ENCODE data around the gene COBL.

Gene COBL

GRCh38 chr7:51269911-51270310 is 46.7 kb downstream of the COBL start:
- no peak for DNase-seq

DNA sequence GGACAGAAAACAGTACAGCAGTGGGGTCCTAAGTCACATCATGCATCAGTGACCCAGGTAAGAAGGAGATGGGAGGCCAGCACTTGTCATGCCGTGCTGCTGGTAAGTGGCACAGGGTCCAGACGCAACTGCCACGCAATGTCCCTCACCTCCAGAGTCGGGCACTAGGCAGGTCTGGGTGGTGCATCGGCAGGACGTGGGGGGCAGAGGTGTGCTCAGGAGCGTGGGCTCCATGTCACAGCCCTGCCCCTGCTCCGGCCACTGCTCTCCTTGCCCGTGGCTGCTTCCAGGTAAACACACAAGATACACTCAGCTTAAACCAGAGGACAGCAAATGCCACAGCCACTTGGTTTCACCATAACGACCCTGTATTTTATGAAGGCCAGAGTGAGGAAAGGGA is 47.3 kb downstream of the COBL start:
- DNase-seq, result no peak

DNA sequence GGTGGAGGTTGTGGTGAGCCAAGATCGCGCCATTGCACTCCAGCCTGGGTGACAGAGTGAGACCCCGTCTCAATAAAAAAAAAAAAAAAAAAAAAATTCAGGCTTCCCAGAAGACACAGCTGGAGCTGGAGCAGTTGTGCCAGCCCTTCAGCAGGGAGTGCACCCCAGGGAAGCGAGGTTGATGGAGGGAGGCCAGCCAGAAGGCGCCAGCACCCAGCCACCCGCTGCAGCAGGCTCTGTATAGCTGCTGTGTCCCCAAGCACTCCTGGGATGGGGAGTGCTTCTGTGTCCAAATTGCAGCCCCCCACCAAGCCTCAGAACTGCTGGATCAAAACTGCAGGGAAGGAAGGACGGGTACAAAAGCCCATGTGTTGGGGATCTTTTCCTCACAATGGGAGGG is 47.8 kb downstream of the COBL start:
- DNase-seq, result no peak

GRCh38 chr7:51267169-51267568 is 49.4 kb downstream of the COBL start:
- no peak for DNase-seq

GRCh38 chr7:51265066-51265907 is 51.3 kb downstream of the COBL start:
- no peak for DNase-seq

DNA sequence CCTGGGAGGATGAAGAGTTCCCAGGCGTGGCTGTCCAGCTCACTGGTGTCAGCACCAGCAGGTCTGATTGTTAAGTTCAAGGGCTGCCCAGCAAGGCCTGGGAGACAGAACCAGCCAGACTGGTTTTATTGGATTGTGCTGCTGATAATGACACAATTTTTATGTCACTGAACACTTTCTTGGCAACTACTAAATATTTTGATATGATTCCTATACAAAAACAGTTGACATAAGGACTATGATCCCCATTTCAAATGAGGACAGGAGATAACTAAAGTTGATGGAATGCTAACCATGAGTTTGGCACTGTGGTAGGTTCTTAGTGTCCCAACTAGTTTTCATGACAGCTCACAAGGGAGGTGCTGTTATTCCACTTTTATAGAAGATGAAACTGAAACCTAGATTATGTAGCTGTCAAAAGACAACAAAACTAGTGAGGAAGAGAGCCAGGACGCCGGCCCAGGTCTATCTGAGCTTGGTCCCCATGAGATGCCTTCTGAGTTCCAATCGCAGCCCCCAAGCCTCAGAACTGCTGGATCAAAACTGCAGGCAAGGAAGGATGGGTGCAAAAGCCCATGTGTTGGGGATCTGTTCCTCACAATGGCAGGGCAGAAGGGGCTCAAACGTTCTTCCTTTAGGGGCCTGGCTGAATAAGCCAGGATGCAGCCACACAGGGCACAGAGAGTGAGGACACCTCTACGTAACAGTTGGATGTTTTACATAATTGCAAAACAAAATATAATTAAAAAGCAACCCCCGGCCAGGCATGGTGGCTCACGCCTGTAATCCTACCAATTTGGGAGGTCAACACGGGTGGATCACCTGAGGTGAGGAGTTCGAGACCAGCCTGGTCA is 52.8 kb downstream of the COBL start:
- peak; percentile 79 for DNase-seq

DNA sequence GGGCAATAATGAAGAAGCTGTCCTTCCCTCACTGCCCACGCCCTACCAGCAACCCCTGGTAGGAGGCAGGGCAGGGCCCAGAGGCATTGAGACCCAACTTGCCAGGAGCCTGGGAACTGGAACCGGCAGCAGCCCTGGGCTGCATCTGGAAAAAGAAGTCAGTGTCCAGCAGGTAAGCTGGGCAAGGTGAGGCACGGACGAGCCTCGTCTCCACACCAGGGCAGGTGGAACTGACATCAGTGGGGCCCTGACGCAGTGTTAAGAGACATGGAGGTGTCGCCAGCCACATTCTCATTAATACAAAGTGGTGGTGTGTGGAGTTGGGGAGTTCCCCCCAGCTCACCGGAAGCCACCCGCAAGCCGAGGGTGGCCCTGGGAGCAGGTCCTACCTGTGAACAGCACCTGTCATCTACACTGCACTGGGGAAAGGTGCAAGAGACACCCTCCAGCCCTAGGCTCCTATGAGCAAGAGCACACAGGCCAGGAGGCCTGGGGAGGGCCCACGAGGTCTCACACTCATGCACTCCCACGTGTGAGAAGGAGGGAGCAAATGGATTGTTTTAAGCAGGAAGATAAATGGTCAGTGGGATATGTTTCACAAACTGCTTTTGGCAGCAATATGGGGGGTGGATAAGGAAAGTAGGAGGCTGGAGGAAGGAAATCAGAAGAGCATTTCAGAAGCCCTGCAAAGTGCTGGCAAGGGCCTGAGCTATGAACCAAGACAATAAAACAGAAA is 53.6 kb downstream of the COBL start:
- DNase-seq, result no peak

- DNase-seq, result peak; percentile 53
Observed at GRCh38 chr7:51261950-51262795, 54.4 kb downstream of the COBL start.

DNA sequence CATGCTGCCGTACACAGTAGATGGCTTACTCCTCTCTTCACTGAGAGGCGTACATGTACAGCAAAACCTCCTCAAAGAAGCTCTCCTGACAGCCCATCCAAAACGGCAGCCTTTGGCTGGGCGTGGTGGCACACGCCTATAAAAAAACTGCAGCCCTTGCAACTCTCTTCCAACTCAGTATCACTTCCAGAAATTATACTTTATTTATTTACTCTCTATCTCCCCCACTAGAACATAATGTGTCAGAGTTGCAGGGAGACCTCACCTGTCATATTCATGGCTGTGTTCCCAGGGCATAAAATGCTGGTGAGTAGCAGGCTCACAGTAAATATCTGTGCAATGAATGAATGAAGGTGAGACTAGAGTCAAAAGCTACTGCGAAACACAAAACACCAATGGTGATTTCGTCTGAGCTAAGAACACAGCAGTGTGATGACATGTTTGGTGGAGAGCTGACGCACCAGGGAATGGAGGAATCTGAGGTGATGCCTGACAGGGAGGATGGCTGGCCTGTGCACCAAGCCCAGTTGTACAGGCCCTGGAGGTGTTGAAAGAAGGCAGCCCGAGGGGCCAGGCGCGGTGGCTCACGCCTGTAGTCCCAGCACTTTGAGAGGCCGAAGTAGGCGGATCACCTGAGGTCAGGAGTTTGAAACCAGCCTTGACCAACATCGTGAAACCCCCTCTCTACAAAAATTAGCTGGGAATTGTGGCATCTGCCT is 55.3 kb downstream of the COBL start:
- DNase-seq, result no peak

DNA sequence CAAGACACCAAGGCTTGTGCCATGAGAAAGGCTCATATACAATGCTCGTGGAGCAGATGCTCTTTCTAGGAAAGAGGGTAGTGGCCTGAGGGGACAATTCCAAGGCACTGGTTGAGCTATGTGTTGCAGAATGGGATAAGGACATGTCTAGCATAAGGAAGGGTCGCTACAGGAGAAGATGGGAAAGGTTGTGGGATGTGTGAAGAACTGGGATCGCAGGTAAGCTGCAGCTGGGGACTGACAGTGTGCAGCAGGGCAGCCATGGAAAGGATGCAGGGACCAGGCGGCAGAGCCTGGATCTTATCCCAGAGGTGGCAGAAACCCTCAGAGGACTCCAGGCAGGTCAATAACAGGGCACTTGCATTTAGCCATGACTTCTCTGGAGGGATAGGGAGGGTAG is 56.1 kb downstream of the COBL start:
- DNase-seq, result no peak

DNA sequence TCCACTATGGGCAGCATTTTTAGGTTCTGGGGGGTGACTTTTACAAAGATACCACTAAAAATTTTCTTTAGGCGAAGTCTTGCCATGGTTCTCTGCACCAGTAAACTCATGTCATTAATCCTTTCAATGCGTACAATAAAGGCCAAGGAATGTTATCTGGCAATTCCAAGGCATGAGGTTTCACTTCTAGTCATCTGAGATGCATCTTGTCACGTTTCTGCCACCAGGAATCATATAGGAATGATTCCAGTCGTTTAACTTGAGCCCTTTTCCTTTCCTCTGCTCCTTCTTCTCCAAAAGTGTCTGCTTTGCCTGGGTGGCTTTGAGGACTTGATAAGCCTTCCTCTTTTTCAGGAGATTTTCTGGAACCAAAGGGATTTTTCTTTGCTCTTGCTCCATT is 56.8 kb downstream of the COBL start:
- no peak for DNase-seq

GRCh38 chr7:51256916-51257315 is 59.7 kb downstream of the COBL start:
- DNase-seq, result no peak

GRCh38 chr7:51256209-51256781 is 60.3 kb downstream of the COBL start:
- no peak for DNase-seq

DNA sequence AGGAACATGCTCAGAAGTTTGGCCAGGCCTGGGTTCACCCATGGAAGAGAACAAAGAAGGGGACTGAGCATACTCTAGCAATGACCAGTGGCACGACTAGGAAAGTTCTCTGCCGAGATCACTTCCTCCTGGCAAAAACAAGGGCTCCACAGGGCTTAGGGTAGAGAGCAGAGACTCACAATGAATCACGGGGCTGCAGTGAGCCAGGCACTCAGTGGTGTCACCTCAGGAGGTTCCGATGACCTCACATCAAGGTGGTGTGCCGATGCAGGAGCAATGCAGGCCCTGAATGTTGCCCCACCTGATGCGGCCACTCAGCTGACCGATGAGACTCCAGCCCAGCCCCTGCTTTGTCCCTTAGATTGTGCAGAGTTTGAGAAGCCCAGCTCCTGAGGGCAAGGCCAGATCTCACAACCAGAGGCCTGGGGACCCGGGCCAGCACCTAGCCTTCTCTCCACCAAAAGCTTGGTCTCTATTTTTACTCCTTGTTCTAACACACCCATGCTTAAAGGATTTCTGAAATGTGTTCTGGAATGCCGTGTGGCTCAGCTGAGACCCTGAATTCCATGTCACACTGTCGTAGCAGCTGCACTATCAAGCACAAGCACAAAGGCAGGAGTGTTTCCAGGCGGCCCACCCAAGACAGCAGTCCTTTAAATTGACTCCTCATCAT is 60.9 kb downstream of the COBL start:
- no peak for DNase-seq

DNA sequence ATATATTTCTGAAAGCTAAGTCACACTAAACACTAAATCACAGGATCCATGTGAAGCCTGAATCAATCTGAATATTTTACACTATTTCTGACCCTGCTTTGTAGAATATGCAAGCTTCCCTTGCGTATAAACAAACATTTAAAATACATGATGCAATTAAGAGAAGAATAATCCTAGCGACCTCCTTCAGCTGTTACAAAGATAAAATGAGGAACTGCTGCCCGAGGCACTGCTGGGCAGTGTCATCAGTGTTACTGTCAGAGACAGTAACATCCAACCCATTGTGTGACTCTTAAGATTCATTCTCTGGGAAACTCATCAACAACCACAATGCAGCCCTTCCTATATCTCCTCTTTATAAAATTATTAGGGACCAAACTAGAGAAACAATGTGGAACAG is 61.6 kb downstream of the COBL start:
- DNase-seq, result no peak

DNA sequence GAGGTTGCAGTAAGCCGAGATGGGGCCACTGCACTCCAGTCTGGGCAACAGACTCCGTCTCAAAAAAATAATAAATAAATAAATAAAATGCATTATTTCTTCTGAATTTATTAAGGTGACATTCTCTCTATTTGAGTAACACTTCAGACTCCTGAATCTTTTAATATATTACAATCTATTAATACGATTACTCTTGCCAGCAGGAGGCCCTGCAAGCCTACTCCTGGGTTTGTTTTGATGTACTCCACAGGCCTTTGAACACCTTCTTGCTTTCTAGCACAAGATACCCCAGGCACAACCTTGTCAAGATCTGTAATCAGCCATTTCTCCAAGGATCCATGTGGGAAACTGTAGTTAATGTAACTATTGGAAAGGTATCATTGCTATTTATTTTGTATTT is 63.5 kb downstream of the COBL start:
- DNase-seq, result no peak

DNA sequence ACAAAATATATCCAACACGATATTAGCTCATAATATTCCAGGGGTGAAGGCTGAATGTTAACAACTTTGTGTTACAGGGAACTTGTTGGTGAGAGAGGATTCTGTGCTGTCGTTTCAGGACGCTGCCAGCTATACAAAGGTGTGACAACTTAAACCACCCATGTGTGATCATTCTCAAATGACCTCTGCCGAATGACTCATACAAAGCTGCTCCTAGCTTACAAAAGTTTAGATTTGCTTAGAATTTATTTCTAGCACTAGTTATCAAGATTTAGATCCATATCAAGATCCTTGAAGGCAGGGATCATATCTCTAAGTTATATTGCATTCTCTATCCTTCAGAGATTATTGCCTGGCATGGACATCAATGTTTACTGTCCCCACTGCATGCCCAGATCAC is 65.3 kb downstream of the COBL start:
- DNase-seq, result no peak

GRCh38 chr7:51250512-51250911 is 66.1 kb downstream of the COBL start:
- DNase-seq, result no peak

GRCh38 chr7:51249991-51250390 is 66.6 kb downstream of the COBL start:
- no peak for DNase-seq

DNA sequence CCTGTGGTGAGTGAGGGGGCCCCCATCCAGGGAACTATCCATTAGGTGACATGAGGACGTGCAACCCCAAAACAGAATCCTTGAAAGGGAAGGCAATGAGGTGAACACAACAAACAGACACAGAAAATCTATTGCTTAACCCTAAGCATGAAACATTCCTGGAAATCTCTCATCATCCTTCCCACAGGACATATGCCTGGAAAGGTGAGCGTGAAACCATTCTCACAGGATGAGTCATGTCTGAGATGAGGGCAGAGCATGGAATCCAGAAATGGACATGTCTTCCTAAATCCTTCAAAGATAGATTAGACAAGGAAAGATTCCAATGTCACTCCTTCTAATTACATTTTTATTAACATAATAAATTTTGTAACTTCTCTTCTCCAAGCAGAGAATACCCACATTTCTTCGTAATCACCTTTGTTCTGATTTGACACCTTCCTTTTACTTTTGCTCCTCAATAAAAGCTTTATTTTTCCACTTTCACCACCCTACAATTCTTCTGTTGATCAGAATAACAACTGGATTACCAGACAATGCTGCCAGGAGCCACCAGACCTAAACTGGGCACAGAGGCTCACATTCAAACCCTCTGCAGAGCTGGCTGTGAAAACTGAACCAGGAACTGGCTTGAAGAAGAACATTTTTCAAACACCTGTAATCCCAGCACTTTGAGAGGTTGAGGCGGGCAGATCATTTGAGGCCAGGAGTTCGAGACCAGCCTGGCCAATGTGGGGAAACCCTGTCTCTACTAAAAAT is 67.2 kb downstream of the COBL start:
- no peak for DNase-seq

Data from NCI-H2029 (cell line).